Immature natural killer cell (primary cell): ENCODE data around the gene MUC22. TPM values are rescaled to one million over a fixed set of nuclear protein-coding genes. Genes with fewer than 3 reads are reported as not detected.

Experiments
- polyA plus RNA-seq, 3 donors: library from polyadenylated mRNA; unstranded; fragments of 300-500 nt; fragmentation: Illumina TruSeq; gene quantifications; one replicate each; pipeline ENCODE4 v1.2.3, GENCODE V29; 2021

Gene MUC22
- polyA plus RNA-seq, 3 donors from 2014 or later: not detected

Other genes starting within 250 kb of the MUC22 start
- 1 to 10 TPM in 1 of 3 donors, under 1 TPM in 1, not detected in 1; 0.41 to 1.1 TPM for gene DDR1, start 126.0 kb upstream of the MUC22 start, polyA plus RNA-seq
- 10 to 100 TPM in 1 of 3 donors, 1 to 10 TPM in 1, not detected in 1; 6.3 to 10.2 TPM for gene GTF2H4, start 102.3 kb upstream of the MUC22 start, polyA plus RNA-seq
- 10 to 100 TPM; 12.0 to 17.5 (median 12.6) TPM for gene VARS2, start 96.2 kb upstream of the MUC22 start, polyA plus RNA-seq
- not detected for gene SFTA2, start 78.3 kb upstream of the MUC22 start, polyA plus RNA-seq
- gene MUCL3, start 69.5 kb upstream of the MUC22 start, polyA plus RNA-seq: not detected
- not detected for gene MUC21, start 26.8 kb upstream of the MUC22 start, polyA plus RNA-seq
- gene C6orf15, start 102.1 kb downstream of the MUC22 start, polyA plus RNA-seq: not detected
- not detected for gene PSORS1C1, start 104.3 kb downstream of the MUC22 start, polyA plus RNA-seq
- gene CDSN, start 110.0 kb downstream of the MUC22 start, polyA plus RNA-seq: not detected
- not detected for gene PSORS1C2, start 128.6 kb downstream of the MUC22 start, polyA plus RNA-seq
- gene CCHCR1, start 147.3 kb downstream of the MUC22 start, polyA plus RNA-seq: 1 to 10 TPM in 2 of 3 donors, under 1 TPM in 1; 0.42 to 6.1 (median 4.8) TPM
- 10 to 100 TPM in 2 of 3 donors, 1 to 10 TPM in 1; 9.4 to 13.7 (median 12.7) TPM for gene TCF19, start 148.1 kb downstream of the MUC22 start, polyA plus RNA-seq
- gene POU5F1, start 160.2 kb downstream of the MUC22 start, polyA plus RNA-seq: under 1 TPM in 1 of 3 donors, not detected in 2; 0.15 TPM